ENCODE results near the gene FAM210A.
"Not testable (repeated sequence)": the region's sequence is repeated elsewhere in the genome, so short reads cannot be mapped to it uniquely, and the experiment has no call there.

FAM210A gene

DNA sequence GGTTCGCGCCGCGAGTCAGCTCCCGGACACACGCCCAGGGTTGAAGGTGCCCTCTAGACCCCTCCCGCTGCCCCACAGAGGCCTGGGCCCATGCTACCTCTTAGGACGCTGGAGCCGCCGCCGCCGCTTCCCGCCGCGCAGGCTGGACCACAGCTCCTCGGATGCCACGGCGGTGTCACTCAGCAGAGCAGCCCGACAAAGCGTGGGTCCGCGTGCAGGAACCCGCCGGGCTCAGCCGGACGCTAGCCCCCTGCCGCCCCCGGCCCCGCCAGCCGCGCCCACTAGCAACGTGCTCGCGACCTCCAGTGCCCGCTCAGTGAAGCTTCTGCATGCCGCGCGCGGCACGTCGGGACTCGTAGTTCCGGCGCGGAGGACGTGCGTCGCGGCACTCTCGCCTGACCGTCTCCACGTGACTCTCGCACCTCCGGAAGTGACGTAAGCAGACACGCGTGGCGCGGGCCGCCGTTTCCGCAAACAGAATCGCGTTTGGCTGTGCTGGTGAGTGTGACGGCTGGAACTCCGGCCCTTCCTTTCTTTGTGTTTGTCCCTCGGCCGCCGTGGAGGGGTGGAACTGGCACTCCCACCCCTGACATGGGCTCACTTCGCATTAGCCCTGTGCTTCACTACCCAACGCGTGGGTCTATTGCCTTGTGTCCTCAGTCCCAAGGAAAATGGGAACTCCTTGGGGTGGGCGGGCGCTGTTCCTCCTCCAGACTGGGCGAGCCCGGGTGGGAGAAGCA is at the start of gene FAM210A, which contains the start of gene RNMT:
Gene FAM210A, minus strand, starts transcription at position 327 of the 740 bp plus-strand sequence. CDS start 44,481 bp downstream, outside the sequence.
Gene RNMT, plus strand, starts transcription at position 442 of the 740 bp plus-strand sequence. CDS start 4,845 bp downstream, outside the sequence.
- peak; percentile 97 for DNase-seq (ENCODE audit: low read depth)

- no peak for DNase-seq (ENCODE audit: low read depth)
Observed at GRCh38 chr18:13775058-13775457, 48.7 kb upstream of the FAM210A start.

GRCh38 chr18:13762690-13763439 is 36.5 kb upstream of the FAM210A start:
- DNase-seq (ENCODE audit: low read depth): no peak

GRCh38 chr18:13760047-13760446 is 33.7 kb upstream of the FAM210A start:
- no peak for DNase-seq (ENCODE audit: low read depth)

DNA sequence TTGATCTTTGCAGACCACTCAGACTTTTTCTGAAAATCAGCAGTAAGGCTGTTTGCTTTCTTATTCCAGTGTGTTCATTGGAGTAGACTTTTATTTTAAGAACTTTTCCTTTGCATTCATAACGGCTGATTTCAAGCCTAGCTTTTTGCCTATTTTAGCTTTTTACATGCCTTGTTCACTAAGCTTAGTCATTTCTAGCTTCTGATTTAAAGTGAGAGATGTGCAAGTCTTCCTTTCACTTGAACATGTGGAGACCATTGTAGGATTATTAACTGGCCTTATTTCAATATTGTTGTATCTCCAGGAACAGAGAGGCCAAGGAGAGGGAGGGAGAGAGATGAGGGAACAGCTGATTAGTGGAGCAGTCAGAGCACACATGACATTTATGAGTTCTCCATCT is 32.3 kb upstream of the FAM210A start:
- DNase-seq (ENCODE audit: low read depth): no peak

DNA sequence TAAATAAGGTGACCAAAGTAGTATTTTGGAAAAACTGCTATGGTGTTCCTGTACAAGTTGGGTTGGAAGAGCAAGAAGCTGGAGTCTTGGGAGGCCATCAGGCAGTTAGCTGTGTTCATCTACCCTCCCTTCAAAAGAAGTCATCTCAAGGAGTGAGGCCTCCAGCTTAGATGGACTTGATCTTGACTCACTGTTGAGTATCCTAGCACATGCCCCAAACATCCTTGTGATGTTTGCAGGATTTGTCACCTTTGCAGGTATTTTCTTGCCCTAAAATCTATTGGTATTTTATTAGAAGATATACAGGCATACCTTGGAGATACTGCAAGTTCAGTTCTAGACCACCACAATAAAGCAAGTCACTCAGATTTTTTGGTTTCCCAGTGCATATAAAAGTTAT is 30.3 kb upstream of the FAM210A start:
- DNase-seq (ENCODE audit: low read depth): no peak

- no peak for DNase-seq (ENCODE audit: low read depth)
Observed at GRCh38 chr18:13756261-13756660, 29.9 kb upstream of the FAM210A start.

DNA sequence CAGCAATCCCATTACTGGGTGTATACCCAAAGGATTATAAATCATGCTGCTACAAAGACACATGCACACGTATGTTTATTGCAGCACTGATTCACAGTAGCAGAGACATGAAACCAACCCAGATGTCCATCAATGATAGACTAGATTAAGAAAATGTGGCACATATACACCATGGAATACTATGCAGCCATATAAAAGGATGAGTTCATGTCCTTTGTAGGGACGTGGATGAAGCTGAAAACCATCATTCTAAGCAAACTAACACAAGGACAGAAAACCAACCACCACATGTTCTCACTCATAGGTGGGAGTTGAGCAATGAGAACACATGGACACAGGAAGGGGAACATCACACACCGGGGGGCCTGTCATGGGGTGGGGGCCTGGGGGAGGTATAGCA is 25.2 kb upstream of the FAM210A start:
- DNase-seq (ENCODE audit: low read depth): not testable (repeated sequence)

GRCh38 chr18:13746633-13747032 is 20.3 kb upstream of the FAM210A start:
- DNase-seq (ENCODE audit: low read depth): no peak

DNA sequence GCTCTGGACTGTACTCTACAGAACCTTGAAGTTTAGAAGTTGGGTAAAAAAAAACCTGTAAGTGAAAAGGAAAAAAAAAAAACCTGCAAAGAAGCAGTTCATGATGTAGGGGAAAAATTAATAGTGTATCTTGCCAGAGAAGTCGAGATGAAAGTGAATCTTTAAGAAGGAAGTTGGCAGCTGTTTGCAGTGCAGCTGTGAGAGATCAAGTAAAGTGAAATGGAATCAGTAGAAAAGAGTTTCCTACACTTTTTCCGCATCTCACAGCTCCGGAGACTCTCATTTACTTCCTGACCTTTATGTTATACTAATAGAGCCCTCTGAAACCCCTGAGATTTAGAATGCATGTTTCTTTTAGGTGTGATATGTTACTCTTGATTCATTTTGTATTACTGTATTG is 19.3 kb upstream of the FAM210A start:
- DNase-seq (ENCODE audit: low read depth): no peak

- DNase-seq (ENCODE audit: low read depth): no peak
Observed at GRCh38 chr18:13735681-13736080, 9.3 kb upstream of the FAM210A start.

DNA sequence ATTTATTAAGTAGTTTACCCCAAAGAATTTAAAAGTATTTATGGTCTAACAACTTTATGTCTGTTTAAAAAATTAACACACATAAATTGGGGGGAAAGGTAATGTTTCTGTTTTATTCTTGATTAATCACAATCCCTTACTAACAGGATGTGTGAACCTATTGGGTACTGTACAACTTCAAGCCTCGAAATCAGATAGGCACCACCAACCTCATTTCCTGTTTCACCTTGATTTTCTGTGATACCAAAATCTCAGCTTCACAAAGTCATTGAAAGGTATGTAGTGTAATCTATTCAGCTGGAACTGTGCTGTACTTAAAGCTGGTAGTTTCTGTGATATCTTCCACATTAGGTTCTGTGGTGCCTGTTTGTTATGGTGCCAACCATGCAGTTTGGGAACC is 4.1 kb upstream of the FAM210A start:
- no peak for DNase-seq (ENCODE audit: low read depth)

DNA sequence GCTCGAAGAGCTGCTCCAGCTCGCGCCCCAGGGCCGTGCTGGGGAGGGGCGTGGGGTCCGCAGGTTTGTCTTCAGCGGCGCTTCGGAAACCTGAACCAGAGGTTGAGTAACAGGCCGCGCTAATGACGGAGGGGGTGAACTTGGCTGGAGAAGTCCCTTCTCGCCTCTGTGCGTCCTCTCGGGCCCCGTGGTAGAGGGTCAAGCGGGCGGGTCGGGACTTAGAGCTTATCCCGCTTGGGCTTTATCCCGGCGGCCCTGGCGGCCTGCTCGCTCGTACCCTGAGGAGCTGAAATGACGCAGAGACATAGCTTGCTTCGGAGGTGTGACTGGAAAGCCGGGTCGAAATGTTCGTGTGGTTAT is 594 bp upstream of the FAM210A start:
- peak; percentile 71 for DNase-seq (ENCODE audit: low read depth)

GRCh38 chr18:13725566-13726231 is 659 bp downstream of the FAM210A start:
- DNase-seq (ENCODE audit: low read depth): peak; percentile 20

DNA sequence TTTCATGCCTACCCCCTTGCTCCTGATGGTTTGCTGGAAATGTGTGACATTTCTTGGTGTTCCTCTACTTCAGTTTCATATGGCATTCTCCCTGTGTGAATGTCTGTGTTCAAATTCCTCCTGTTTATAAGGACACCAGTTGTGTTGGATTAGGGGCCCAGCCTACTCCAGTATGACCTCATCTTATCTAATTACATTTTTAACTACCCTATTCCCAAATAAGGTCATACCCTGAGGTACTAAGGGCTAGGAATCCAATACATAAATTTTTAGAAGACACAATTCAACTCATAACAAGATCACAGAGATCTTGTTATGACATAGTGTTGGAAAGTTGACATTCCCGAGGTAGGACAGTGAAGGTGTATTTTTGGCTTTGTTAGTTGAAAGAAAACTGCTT is 5.5 kb downstream of the FAM210A start:
- no peak for DNase-seq (ENCODE audit: low read depth)

DNA sequence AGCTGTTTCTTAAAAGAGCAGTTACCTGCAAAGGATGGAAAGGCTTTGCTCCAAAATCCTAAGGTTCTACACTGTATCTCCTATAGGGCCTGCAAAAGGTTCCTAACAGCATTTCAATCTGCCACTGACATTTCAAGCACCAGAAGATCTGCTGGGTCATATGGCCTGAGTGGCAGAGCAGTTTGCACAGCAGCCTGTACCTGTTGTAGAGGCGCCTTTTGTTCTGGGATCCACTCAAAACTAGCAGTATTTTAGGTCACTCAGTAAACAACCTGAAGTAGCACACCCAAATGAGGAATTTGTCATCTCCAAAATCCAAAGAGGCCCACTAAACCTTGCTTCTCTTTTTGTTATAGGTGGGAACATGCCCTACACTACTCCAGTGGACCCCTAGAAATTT is 6.2 kb downstream of the FAM210A start:
- DNase-seq (ENCODE audit: low read depth): no peak

- peak; percentile 60 for DNase-seq (ENCODE audit: low read depth)
Observed at GRCh38 chr18:13716916-13717315, 9.4 kb downstream of the FAM210A start.

- DNase-seq (ENCODE audit: low read depth): no peak
Observed at GRCh38 chr18:13715330-13715729, 11.0 kb downstream of the FAM210A start.

- DNase-seq (ENCODE audit: low read depth): no peak
Observed at GRCh38 chr18:13713455-13714055, 12.8 kb downstream of the FAM210A start.

- no peak for DNase-seq (ENCODE audit: low read depth)
Observed at GRCh38 chr18:13712400-13713131, 13.8 kb downstream of the FAM210A start.

DNA sequence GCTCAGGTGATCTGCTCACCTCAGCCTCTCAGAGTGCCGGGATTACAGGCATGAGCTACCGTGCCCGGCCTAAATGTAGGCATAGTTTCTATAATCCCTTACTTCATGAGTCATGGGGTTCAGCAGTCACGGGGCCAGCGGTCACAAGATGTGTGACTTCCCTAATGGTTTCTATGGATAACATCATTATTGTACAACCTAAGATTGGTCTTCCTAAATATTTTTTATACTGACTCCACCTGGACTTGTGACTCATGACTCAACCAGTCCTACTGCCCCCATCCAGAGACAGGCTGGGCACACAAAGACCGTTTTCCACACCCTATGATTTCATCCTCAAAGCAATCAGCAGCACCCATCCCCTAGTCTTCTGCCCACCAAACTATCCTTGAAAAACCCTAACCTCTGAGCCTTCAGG is 15.9 kb downstream of the FAM210A start:
- peak; percentile 28 for DNase-seq (ENCODE audit: low read depth)

DNA sequence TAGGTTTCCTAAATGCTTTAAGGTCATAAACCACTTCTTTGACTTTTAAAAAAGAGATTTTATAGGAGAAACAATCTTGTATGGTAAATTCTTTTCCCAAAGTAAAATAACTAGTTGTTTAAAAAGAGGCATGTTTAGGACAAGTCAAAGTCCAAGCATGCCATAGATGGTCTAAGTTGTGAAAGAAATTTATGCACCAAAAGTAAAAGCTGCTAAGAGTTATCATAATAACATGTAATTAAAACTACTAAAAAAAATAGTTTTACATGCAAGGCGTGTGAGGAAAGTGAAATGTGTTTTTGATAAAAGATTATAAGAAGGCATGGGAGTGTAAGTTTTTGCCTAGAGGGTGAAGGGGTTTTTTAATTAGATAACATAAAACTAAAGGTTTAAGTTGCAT is 22.5 kb downstream of the FAM210A start:
- peak; percentile 20 for DNase-seq (ENCODE audit: low read depth)
